C1 segment of cervical spinal cord (tissue), 14 donors: Measurements from ENCODE around the gene RIOK2.
"Not testable (repeated sequence)": the region's sequence is repeated elsewhere in the genome, so short reads cannot be mapped to it uniquely, and the experiment has no call there.

ENCODE experiments used
- DNase-seq, 14 donors: peaks; one replicate each; lab custom pipeline; 2025; lab: John Stamatoyannopoulos, UW

The RIOK2 gene

DNA sequence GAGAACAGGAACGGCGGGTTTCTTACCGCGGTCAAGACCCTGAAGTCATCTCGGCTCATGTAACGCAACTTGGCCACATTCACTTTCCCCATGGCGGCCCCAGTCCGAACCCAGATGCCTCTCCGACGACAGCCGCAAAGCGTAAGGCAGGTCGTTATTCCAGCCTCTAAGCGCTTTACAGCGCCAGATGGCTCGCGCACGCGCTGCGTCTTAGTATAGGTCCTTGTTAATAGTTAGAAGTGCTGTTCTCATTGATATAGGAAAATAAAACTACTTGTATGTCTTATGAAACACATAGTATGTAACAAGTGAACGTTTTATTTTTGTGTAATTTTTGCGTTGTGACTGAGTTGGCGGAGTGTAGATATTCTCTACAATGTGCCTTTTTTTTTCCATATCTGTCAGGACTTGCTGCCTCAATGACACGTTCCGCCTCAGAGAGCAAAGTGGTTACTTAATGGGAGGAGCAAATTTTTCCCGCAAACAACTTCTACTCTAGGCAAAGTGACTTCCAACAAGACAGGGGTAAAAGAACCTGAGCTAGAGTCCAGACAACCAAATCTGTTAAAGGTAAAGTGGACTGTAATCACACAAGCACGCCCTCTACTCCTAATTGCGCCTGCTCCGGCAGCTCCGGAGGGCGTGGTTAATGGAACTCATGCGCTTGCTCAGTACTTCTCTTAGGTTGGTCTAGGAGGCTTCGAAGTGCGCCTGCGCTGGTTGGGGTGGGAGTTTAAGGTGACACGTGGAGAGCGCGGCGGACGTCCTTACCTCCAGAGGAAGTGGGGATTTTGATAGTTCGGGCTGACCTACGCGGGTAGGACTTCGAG lies at the start of gene RIOK2:
Gene RIOK2 (minus strand): TSS at position 148 of the 830 bp plus-strand sequence. CDS start 56 bp downstream, at position 92.
- peak; percentile 49 to 97 (median 88) for DNase-seq

- peak in 3 of 14 donors; percentile 11 to 22 (median 13) for DNase-seq
Observed at GRCh38 chr5:97231025-97231636, 48.1 kb upstream of the RIOK2 start.

- peak in 1 of 14 donors; percentile 0 for DNase-seq
Observed at GRCh38 chr5:97229688-97230285, 46.7 kb upstream of the RIOK2 start.

- no peak for DNase-seq
Observed at GRCh38 chr5:97229196-97229595, 46.1 kb upstream of the RIOK2 start.

DNA sequence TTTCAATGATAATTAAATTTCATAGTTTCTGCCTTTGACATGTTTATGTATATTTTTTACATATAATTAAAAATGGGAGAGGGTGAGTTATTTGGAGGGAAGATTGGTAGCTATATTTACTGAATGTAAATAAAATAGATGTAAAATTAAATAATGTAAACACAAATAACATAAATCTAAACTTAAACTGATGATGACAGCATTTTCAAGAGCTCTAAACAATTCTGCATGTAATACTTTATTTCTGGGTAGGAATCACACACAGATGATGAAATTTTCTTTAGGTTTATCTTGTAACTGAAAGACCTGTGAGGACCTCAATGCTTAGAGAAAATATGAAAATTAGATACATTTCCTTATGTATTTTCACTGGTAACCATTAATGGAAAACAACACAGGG lies 42.2 kb upstream of the RIOK2 start:
- DNase-seq, result no peak

DNA sequence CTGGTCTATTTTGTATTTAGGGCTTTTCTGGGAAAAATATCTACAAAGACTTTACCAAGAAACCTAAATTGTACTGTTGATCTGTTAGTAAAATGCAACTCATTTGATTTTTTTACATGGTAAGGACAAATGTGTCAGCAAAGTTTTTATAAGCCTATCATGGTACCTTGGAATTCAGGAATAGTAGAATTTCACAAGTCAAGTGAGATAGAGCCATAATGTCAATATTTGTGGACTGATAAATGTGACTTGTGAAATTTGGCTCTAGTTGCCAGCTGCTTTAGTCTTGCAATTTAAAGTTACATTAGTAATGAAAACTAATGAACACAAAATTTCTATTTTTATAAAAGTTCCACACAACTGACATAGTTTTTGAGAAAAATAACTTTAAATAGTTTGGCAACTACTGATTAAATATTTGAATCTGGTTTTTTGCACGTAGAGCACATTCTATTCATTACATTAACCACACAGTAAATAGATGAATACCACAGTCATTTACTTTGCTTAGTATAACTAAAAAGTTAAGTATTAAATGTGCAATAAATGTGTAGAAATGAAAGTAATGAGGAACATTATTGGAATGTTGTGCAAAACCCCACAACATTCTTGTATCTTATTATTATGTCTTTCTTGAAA lies 41.2 kb upstream of the RIOK2 start:
- no peak for DNase-seq

DNA sequence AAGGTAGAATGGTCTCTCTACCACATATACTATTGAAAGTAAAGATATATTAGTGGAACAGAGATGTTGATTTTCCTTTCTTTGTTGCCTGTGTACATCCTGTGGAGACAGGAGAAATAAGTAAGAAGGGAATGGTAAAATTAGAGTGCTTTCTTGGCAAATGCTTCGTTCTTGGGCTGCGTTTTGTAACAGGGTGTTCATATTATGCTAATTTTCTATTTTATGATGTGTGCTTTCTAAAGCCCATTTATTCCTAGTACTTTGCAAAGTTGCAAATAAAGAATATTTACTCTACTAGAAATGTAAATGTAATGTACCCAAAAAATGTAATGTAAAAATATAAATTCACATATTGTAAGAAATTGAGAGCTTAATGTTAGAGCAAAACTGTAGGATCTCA lies 40.5 kb upstream of the RIOK2 start:
- DNase-seq, result no peak

DNA sequence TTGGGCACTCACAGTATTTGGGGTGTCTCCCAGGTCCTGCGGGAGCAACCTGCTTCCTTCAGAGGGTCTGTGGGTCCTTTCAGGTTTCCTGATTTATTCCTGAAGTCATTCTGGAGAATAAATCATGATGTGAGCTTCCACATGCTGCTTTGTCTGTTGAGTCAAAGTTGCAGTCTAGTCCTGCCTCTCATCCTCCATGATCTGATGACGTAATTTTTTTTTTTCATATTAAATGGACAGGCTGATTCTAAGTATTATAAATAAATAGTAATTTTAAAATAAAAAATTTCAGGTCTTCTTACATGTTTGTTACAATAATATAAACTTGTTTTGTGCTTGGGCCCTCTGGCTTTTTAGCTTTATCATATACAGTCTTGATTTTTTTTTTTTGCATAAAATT lies 26.3 kb upstream of the RIOK2 start:
- DNase-seq, result no peak

DNA sequence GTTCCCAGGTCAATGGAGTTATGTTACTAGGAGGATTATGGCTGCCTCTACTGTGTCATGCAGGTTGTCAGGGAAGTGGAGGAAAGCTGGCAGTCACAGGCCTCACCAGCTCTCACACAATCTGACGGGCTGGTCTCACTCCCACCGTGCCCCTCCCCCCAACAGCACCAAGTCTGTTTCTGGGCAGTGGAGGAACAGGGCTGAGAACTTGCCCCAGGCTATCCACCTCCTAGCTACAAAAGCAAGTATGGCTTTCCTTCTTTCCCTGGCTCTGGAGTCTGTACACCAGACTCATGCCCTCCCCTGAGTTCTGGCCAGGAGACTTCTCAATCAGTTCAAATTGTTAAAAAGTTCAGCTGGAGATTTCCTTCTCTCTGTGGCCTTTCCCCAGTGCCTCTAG lies 25.7 kb upstream of the RIOK2 start:
- no peak for DNase-seq

GRCh38 chr5:97208184-97208713 lies 25.2 kb upstream of the RIOK2 start:
- DNase-seq, result no peak

DNA sequence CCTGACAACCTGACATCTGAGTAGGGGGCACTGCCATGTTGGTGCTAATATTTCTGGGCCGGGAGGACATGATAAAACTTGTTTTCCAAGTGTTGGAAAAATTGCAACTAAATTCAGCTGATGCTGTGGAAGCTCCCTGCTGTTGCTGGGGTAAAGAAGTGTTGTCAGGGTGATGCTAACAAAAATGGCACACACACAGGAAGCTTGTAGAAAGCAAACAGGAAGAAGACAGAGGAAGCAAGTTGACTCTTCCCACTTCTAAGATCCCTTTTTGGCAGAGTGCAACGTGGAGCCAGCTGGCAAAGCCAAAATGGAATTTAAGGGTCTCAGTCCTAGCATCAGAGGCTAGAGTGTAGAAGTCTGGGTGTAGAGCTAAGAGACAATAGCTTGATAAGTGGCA lies 11.3 kb upstream of the RIOK2 start:
- DNase-seq, result no peak

DNA sequence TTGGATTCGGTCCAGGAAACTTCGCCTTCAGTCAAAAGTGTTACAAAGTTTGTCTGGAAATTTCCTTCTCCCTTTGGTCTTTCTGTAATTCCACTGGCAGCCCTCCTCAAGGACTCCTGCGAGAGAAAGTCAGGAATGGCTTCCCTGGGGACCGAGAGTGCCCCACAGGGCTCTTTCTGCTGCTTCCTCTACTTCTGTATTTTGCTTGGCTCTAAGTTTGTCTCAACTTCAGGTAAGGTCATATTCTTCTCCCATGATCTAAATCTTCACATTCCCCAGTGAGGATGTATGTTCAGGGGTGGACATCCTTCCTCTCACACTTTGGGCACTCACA lies 10.3 kb upstream of the RIOK2 start:
- no peak for DNase-seq

DNA sequence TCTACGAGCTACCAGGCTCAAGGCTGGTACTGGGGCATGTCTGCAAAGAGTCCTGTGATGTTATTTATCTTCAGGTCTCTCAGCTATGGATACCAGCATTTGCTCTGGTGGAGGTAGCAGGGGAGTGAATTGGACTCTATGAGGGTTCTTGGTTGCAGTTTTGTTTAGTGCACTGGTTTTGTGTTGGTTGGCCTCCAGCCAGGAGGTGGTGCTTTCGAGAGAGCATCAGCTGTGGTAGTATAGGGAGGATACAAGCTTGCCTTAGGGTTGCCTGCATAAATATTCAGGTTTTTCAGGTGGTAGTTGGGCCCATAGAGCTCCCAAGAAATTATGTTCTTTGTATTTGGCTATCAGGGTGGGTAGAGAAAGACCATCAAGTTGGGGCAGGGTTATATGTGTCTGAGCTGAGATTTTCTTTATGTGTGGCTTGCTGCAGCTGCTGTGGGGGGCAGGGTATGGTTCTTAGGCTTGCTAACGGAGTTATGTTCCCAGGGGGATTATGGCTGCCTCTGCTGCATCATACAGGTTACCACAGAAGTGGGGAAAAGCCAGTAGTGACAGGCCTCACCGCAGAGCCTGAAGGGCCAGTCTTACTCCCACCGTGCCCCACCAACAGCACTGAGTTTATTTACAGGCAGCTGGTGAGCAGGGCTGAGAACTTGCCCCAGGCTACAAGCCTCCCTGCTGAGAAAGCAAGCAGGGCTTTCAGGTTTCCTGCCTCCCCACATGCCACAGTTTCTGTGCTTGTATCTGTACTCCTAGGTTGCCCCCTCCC lies 9.7 kb upstream of the RIOK2 start:
- DNase-seq, result no peak

DNA sequence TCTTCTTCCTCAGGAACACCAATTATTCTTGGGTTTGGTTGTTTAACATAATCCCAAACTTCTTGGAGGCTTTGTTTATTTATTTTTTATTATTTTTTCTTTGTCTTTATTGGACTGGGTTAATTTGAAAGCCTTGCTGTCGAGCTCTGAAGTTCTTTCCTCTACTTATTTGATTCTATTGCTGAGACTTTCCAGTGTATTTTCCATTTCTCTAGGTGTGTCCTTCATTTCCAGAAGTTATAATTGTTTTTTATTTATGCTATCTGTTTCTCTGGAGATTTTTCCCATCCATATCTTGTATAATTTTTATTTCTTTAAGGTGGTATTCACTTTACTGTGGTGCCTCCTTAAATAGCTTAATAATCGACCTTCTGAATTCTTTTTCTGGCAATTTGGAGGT lies 8.8 kb upstream of the RIOK2 start:
- no peak for DNase-seq

DNA sequence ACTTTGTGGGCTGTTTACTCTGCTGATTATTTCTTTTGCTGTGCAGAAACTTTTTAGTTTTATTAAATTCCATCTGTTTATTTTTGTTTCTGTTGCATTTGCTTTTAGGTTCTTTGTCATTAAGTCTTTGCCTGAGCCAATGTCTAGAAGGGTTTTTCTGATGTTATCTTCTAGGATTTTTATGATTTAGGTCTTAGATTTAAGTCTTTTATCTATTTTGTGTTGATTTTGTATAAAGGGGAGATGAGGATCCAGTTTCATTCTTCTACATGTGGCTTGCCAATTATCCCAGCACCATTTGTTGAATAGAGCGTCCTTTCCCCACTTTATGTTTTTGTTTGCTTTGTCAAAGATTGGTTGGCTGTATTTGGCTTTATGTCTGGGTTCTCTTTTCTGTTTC lies 6.5 kb upstream of the RIOK2 start:
- not testable (repeated sequence) for DNase-seq

- DNase-seq, result no peak
Observed at GRCh38 chr5:97183930-97184213, 825 bp upstream of the RIOK2 start.

DNA sequence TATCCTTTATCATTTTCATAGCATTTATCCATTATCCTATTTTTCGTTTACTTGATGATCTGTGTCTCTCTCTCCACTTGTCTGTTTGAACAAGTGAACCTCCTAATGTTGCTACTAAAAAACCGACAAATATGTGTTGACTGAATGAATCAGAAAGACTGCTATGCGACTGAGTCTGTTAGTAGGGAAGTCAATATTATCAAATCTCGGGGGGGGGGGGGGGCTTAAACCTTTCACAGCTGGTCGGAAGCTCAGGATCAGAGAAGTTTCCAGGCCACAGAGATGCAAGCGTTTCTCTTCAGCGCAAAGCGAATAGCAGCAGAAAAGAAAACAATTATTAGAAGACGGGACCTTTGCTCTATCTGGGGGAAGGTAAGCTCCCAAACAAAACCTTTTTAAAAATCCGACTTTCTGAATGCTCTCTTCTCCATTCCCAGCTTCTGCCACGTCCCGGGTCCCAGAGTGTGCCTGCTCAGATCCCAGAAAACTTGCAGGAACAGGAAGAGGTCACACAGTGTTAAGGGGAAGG lies 412 bp downstream of the RIOK2 start:
- DNase-seq, result no peak

- no peak for DNase-seq
Observed at GRCh38 chr5:97181856-97182545, 1.0 kb downstream of the RIOK2 start.

DNA sequence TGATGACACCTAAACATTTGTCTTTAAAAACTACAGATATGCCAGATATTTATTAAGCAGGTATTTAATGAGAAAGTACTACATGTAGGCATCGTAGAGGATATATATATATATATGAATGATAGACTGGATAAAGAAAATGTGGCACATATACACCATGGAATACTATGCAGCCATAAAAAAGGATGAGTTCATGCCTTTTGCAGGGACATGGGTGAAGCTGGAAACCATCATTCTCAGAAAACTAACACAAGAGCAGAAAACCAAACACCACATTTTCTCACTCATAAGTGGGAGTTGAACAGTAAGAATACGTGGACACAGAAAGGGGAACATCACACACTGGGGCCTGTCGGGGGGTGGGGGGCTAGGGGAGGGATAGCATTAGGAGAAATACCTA lies 3.6 kb downstream of the RIOK2 start:
- DNase-seq, result not testable (repeated sequence)

DNA sequence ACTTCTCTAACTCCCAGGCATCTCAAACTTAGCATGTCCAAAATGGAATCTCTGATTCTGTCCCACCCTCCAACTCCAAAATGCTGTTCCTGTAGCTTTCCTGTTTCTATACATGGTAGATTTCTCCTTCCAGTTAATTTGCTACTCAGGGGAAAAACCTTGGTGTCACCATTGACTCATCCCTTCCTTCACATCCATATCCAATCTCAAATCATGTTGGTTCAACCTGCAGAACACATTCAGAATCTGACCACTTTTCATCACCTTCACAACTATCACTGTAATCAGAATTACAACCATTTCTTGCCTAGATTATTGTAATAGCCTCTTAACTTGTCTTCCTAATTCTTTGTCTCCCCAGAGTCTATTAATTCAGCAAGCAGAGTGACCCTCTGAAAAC lies 10.8 kb downstream of the RIOK2 start:
- no peak for DNase-seq

GRCh38 chr5:97171703-97172102 lies 11.3 kb downstream of the RIOK2 start:
- DNase-seq, result no peak
